ENCODE results near the gene CDK5RAP3.

Gene CDK5RAP3

DNA sequence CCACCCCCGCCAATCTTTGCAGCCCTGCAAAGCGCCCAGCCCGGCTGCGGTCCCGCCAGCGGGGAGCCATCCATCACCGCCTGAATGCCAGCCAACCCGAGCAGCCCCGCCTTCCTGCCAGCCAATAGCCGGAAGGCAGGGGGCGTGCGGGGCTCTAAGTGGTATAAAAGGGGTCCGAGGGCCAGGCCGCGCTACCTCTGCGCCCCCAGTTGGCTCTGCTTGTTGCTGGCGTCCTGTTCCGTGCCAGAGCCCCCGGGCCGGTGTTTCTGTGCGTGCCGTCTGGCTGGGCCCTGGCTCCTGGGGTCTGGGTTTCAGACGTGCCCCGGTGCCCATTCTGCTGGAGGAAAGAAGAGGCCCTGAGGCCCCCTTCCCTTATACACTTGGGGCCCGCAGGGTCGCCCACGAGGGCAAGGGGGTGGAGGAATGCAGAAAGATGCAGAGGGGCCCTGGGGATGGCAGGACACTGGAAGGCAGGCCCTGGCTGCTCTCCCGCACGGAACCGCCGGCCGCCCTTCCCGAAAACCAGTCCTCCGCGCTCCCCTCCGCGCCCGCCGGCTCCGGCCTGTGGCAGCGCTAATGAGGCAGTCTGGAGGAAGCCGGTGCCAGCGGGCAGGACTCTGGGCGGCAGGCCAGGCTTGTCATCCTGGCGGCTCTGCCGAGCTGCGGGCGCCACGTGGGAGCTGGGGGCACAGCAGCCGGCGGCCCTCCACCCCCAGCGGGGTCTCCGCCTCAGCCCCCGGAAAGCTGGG, 52.7 kb downstream of the CDK5RAP3 start:
- DNase-seq (ENCODE audit: low read depth in 2 of 2) = no peak

DNA sequence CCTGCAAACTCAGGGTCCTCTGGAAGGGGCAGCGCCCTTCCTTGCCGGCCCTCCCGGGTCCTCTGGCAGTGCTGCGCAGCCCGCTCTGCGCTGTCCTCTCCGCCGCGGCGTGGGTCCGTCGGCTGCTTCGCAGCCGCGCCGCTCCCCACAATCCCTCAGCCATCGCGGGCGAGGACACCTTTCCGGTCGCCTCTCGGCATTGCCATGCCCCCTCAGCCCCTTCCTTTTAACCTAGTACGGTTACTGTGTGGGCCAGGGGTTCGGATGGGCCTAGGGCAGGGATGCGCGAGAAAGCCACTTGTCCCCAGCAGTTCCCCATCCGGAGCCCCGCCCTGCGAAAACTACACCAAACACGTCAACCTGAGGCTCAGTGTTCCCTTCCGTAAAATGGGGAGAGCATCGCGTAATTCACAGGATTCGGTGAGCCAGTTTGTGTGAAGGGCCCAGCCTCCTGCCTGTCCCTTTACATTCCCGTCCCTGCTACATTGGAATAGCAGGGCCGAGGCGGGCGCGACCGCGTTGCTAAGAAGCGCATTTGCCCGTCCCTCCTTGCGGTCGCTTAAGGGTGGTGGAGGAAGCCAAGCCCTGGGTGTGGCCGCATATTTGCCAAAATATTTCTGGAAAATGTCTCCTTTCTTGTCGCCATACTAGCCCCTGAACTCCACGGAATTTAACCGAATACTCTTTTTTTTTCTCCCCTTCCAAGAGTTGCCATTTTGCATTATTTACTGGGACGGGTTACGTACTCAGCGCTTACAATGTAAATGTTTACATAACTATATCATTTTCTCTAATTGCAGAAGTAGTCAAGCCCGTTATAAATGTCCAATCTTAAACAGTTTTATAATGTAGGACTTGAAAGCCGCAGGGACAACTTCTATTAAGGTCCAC, 53.5 kb downstream of the CDK5RAP3 start:
- DNase-seq (ENCODE audit: low read depth in 2 of 2) = no peak

DNA sequence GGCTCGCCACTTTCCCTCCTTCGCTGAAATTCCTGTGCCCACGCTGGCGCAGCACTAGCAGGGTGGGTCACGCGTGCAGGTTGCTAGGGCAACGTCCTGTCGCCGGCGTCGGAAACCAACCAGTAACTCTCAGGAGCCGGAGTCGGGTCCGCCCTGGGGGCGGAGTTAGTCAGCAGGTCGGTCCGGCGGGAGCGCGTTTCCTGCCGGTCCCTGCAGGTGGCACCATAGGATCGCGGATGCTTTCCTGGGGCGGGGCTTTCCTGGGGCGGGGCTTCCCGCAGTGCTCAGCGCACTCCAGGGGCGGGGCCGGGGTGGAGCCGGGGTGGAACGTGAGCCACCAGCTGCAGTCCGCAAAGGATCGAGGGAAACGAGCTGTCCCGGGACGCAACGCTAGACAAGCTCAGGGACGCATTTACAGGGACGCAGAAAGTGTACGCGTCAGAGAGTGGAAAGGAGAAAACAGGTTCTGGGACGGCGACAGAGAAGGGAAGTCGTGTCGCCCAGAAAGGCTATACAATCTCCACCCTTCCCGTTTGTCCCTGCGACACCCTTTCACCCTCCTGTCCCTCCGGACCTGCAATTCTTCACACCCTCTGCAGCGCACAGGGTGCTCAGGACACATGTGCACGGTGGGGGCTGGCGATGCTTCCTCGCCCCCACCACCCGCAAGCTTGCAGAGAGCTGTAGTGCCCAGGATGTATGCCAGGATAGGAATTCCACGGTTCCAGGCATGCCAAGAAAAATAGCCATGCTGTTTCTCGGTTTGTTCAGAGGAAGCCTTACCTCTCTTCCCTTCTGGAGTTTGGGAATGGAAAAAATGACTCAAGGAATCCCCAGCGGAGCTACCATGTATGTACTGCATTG, 54.4 kb downstream of the CDK5RAP3 start:
- DNase-seq (ENCODE audit: low read depth in 2 of 2) = peak; percentile 96 to 98

DNA sequence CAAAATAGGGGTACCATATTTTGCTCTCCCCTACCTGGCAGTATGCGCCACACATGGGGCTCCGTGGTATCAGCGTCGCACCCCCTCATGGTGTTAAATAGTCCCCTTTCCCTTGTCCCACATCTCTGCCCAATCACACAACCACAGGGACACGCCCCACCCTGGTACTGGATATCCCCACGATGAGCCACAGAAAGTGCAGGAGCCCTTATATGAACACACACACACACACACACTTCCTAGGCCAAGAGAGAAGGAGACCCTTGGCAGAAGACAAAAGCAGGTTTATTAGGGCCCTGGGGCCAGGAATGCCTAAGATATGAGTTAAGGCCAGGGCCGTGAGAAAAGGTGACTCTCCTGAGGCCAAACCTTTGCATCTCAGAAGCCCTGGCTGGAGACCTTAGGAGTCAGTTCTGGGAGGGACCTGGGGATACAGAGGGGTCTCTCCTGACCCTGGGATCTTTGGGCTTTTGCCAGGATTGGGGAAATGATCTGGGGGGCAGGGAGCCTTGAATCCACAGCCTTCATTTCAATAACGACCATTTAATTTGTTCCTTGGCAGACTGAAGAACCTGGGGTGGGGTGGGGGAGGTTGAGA, 55.1 kb downstream of the CDK5RAP3 start:
- no peak for DNase-seq (ENCODE audit: low read depth in 2 of 2)

DNA sequence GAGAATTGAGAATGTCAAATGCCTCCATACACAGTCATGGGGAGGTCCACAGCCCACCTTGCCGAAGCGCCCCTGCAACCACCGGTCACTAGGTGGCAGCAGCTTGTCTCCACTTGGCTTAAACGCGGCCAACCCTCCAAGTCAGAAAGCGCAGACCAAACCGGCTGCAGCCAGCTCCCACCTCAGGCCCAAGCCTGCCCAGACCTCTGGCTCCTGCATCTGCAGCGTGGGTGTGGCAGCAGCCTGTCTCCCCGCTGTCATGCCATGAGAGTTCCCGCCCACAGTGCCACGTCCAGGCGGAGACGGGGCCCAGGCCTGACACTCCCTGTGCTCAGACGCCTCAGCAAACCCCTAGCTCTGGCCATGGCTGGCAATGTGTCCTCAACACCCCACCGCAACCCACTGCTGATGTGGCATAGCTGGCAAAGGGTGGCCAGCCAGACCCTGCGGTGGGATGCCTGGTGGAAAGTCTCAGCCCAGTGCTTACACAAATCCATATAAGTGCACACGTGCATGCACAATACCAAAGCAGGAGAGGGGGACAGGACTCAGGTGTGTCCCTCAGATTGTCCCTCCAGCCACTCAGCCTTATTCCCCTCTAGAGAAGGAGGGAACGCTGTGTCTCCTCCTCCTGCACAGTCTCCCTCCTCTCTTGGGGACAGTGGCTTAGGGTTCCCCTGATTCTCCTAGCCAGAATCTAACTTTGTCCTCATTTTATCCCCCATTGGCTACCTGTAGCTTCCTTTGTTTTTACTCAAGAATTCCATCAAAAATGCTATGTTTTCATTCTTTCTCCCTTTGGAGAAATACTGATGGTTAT, 55.8 kb downstream of the CDK5RAP3 start:
- DNase-seq (ENCODE audit: low read depth in 2 of 2) = peak in 1 of 2 donors; percentile 56

DNA sequence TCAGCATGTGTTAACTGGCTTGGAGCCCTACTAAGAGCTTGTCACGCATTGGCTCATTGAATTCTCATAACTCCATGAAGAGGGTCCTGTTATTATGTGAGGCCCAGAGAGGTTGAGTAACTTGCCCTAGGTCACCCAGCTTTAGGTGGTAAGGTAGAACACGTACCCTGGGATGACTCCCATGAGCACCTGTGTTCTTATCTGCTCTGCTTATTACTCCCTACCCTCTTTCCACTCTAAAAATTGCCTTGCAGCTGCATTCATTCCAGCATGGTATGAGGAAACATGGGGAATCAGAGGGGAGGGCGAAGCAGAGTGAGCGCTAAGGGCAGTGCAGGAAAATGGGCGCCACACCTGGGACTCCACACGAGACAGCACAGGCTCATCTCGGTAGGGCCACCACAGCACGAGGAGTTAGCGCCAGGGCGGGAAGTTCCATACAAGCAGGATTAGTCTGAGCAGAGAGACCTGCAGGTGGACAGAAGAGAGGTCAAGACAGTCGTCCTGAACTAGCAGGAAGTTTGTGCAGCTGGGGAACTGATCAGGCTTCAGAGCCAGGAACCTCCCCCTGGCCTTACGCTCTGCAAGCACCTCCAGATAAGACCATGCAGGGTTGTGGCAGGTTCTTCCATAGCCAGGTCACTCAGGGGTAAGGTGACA, 56.5 kb downstream of the CDK5RAP3 start:
- no peak for DNase-seq (ENCODE audit: low read depth in 2 of 2)

DNA sequence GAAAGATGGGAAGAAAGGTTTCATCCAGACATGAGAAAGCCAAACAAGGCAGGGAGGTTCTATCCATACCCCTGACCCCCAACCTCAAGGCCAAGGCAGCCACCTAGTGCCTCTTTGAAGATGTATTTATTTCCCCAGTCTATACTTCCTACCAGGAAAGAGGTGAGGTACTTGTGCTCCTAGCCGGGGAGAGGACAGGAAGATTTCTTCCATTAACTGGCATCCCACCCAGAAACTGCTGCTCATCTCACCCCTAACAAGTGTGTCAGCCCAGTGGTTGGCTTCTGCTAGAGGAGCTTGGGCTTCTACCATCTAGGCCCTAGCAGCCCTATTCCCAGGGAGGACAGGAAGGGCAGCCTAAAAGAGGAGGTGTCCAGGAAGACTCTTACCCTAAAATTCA, 57.8 kb downstream of the CDK5RAP3 start:
- DNase-seq (ENCODE audit: low read depth in 2 of 2) = no peak

DNA sequence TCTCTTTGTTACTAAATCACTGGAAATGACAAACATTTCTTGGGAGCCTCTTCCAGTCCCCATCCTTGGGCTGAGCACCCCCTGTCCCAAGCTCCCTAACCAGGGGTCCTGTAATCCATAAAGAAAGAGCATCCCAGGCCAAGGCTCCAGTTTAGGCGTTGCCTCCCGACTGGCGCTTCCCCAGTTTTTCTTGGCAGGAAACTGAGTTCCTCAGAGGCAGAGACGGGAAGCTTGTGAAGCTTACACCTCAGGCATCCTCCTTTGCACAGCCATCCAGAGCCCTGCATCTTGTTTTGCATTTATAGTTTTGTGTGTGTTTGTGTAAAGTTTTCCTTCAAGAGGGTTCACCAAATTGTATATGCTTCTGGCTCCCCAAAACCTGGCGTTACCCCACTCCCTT, 59.6 kb downstream of the CDK5RAP3 start:
- no peak for DNase-seq (ENCODE audit: low read depth in 2 of 2)
